Neural cell (in vitro differentiated cells): ENCODE results near the gene USP10. TPM values are rescaled to one million over a fixed set of nuclear protein-coding genes. Genes with fewer than 3 reads are reported as not detected.

Experiments used
- H2AFZ ChIP-seq: fragments of 200-600, 300-800 bp; sonication (generic), shearing (Covaris generic); 2 replicates; pipeline ENCODE4 v1.6.0; 2014; ENCODE audit warnings: low read depth, mild to moderate bottlenecking, antibody characterized with exemption, low read length, moderate library complexity
- H3F3A ChIP-seq: fragments of 200-600 bp; shearing (Covaris generic); 2 replicates; pipeline ENCODE4 v1.6.1; 2016; ENCODE audit warnings: mild to moderate bottlenecking, moderate library complexity, mixed read lengths, antibody characterized with exemption, low read length; ENCODE audit not compliant: insufficient read depth, poor library complexity, severe bottlenecking
- H3K27ac ChIP-seq: fragments of 200-600, 300-800 bp; sonication (generic), shearing (Covaris generic); 2 replicates; pipeline ENCODE4 v1.5.1; 2014; ENCODE audit warnings: mild to moderate bottlenecking, low read length, moderate library complexity
- H3K27me3 ChIP-seq: fragments of 300-800, 200-600 bp; sonication (generic), shearing (Covaris generic); 2 replicates; pipeline ENCODE4 v1.6.0; 2014; ENCODE audit warnings: mild to moderate bottlenecking, low read depth, low read length, moderate library complexity; ENCODE audit not compliant: insufficient read depth
- H3K36me3 ChIP-seq: fragments of 300-800, 200-600 bp; sonication (generic), shearing (Covaris generic); 2 replicates; pipeline ENCODE4 v1.5.1; 2014; ENCODE audit warnings: mild to moderate bottlenecking, antibody characterized with exemption, low read length, moderate library complexity; ENCODE audit not compliant: insufficient read depth
- H3K4me2 ChIP-seq: fragments of 300-800, 200-600 bp; sonication (generic), shearing (Covaris generic); 2 replicates; pipeline ENCODE4 v1.6.0; 2014; ENCODE audit warnings: mild to moderate bottlenecking, low read length
- H3K4me3 ChIP-seq: fragments of 300-800, 200-600 bp; sonication (generic), shearing (Covaris generic); 2 replicates; pipeline ENCODE4 v1.5.1; 2014; ENCODE audit warnings: mild to moderate bottlenecking, low read length, moderate library complexity
- H3K79me2 ChIP-seq: fragments of 200-600 bp; shearing (Covaris generic); replicated peaks from 2 replicates; pipeline ENCODE4 v1.6.0; 2014; ENCODE audit warnings: mild to moderate bottlenecking, low read length, moderate library complexity; ENCODE audit not compliant: insufficient read depth
- H3K9ac ChIP-seq: fragments of 300-800, 200-600 bp; sonication (generic), shearing (Covaris generic); 2 replicates; pipeline ENCODE4 v1.6.1; 2016; ENCODE audit warnings: mild to moderate bottlenecking, low read length, mixed read lengths
- H3K9me2 ChIP-seq: fragments of 200-600 bp; shearing (Covaris generic); 2 replicates; pipeline ENCODE4 v1.6.1; 2016; ENCODE audit warnings: mild to moderate bottlenecking, low read length, mixed read lengths; ENCODE audit not compliant: insufficient read depth
- H3K9me3 ChIP-seq: fragments of 200-600, 300-800 bp; sonication (generic), shearing (Covaris generic); 2 replicates; pipeline ENCODE4 v1.6.1; 2016; ENCODE audit warnings: mild to moderate bottlenecking, mixed run types, low read length, moderate library complexity, mixed read lengths
- H4K20me1 ChIP-seq: fragments of 200-600 bp; shearing (Covaris generic); 2 replicates; pipeline ENCODE4 v1.6.1; 2016; ENCODE audit warnings: mild to moderate bottlenecking, mixed run types; ENCODE audit not compliant: insufficient read depth
- EP300 ChIP-seq: fragments of 450-650 bp; conservative IDR thresholded peaks from 2 replicates; pipeline ENCODE4 v1.6.1; 2014; ENCODE audit warnings: antibody characterized with exemption, mild to moderate bottlenecking, moderate library complexity; ENCODE audit not compliant: poor library complexity, severe bottlenecking
- EZH2 ChIP-seq: fragments of 200-600, 300-800 bp; shearing (Covaris generic), sonication (generic); IDR thresholded peaks from 2 replicates; pipeline ENCODE4 v1.6.1; 2014; ENCODE audit warnings: antibody characterized with exemption, low read length, borderline replicate concordance, mild to moderate bottlenecking; ENCODE audit not compliant: insufficient read depth, poor library complexity, severe bottlenecking
- MXI1 ChIP-seq: fragments of 450-650 bp; conservative IDR thresholded peaks from 2 replicates; pipeline ENCODE4 v1.6.1; 2014; ENCODE audit warnings: antibody characterized with exemption, mild to moderate bottlenecking; ENCODE audit not compliant: poor library complexity, severe bottlenecking
- POLR2AphosphoS5 ChIP-seq: IDR thresholded peaks from 2 replicates; pipeline ENCODE4 v1.6.1; 2012
- RAD21 ChIP-seq: fragments of 450-650 bp; conservative IDR thresholded peaks from 2 replicates; pipeline ENCODE4 v1.6.1; 2014; ENCODE audit warnings: antibody characterized with exemption, mild to moderate bottlenecking, moderate library complexity
- SMC3 ChIP-seq: fragments of 450-650 bp; conservative IDR thresholded peaks from 2 replicates; pipeline ENCODE4 v1.6.1; 2014; ENCODE audit warnings: antibody characterized with exemption, mild to moderate bottlenecking, moderate library complexity; ENCODE audit not compliant: poor library complexity
- TAF1 ChIP-seq: IDR thresholded peaks from 2 replicates; pipeline ENCODE4 v1.6.1; 2012; ENCODE audit warnings: low read depth
- polyA plus RNA-seq: library from polyadenylated mRNA; depleted of rRNA; stranded (reverse); fragments of >200 nt; gene quantifications from 2 replicates; pipeline ENCODE4 v1.2.3, GENCODE V29; 2014
- TF ChIP-seq, protein P1 (sequence below): IDR thresholded peaks from 2 replicates; pipeline ENCODE4 v1.6.1; 2012; ENCODE audit warnings: borderline replicate concordance
- TF ChIP-seq, protein P2 (sequence below): fragments of 450-650 bp; IDR thresholded peaks from 2 replicates; pipeline ENCODE4 v1.5.1; 2014; ENCODE audit warnings: antibody characterized with exemption, mild to moderate bottlenecking, moderate library complexity; ENCODE audit not compliant: poor library complexity, severe bottlenecking

Gene USP10
- polyA plus RNA-seq, 1 donor from 2014 or later: 48.9 TPM

DNA sequence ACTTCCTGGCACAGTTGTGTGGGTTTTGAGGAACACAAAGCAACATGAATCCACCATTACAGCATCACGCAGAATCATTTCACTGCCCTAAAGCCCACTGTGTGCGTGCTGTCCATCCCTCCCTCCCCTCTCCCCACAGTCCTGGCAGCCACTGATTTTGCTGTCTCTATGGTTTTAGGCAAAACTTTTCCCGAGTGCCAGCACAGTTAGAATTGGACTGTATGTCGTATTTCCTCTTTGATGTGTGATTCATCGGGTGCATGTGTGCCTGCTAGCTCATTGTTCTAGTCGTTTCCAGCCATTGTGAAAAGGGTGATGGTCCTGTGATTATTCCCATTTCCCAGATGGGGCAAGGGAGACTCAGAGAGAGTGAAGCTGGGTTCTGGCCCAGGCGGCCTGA lies 38.8 kb upstream of the USP10 start:
- no peak overlapping the region for H2AFZ ChIP-seq
- H3K27ac ChIP-seq: no peak overlapping the region
- H3F3A ChIP-seq: no peaks in the 10 kb centered on the region
- H3K9me2 ChIP-seq: no peaks in the 10 kb centered on the region
- H3K4me2 ChIP-seq: no peak overlapping the region
- H4K20me1 ChIP-seq: no peaks in the 10 kb centered on the region
- H3K4me3 ChIP-seq: no peak overlapping the region
- H3K79me2 ChIP-seq: no peaks in the 10 kb centered on the region
- no peaks in the 10 kb centered on the region for H3K9me3 ChIP-seq
- H3K27me3 ChIP-seq: no peaks in the 10 kb centered on the region
- TF ChIP-seq EZH2: no peak
- TF ChIP-seq, protein P1, sequence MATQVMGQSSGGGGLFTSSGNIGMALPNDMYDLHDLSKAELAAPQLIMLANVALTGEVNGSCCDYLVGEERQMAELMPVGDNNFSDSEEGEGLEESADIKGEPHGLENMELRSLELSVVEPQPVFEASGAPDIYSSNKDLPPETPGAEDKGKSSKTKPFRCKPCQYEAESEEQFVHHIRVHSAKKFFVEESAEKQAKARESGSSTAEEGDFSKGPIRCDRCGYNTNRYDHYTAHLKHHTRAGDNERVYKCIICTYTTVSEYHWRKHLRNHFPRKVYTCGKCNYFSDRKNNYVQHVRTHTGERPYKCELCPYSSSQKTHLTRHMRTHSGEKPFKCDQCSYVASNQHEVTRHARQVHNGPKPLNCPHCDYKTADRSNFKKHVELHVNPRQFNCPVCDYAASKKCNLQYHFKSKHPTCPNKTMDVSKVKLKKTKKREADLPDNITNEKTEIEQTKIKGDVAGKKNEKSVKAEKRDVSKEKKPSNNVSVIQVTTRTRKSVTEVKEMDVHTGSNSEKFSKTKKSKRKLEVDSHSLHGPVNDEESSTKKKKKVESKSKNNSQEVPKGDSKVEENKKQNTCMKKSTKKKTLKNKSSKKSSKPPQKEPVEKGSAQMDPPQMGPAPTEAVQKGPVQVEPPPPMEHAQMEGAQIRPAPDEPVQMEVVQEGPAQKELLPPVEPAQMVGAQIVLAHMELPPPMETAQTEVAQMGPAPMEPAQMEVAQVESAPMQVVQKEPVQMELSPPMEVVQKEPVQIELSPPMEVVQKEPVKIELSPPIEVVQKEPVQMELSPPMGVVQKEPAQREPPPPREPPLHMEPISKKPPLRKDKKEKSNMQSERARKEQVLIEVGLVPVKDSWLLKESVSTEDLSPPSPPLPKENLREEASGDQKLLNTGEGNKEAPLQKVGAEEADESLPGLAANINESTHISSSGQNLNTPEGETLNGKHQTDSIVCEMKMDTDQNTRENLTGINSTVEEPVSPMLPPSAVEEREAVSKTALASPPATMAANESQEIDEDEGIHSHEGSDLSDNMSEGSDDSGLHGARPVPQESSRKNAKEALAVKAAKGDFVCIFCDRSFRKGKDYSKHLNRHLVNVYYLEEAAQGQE: no peak
- TF ChIP-seq SMC3: no peak
- TF ChIP-seq RAD21: no peak
- TF ChIP-seq, protein P2, sequence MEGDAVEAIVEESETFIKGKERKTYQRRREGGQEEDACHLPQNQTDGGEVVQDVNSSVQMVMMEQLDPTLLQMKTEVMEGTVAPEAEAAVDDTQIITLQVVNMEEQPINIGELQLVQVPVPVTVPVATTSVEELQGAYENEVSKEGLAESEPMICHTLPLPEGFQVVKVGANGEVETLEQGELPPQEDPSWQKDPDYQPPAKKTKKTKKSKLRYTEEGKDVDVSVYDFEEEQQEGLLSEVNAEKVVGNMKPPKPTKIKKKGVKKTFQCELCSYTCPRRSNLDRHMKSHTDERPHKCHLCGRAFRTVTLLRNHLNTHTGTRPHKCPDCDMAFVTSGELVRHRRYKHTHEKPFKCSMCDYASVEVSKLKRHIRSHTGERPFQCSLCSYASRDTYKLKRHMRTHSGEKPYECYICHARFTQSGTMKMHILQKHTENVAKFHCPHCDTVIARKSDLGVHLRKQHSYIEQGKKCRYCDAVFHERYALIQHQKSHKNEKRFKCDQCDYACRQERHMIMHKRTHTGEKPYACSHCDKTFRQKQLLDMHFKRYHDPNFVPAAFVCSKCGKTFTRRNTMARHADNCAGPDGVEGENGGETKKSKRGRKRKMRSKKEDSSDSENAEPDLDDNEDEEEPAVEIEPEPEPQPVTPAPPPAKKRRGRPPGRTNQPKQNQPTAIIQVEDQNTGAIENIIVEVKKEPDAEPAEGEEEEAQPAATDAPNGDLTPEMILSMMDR: no peak
- no peak for TF ChIP-seq TAF1
- TF ChIP-seq MXI1: no peak
- TF ChIP-seq EP300: no peak
- TF ChIP-seq POLR2AphosphoS5: no peak
- no peaks in the 10 kb centered on the region for H3K36me3 ChIP-seq
- H3K9ac ChIP-seq: no peak overlapping the region

DNA sequence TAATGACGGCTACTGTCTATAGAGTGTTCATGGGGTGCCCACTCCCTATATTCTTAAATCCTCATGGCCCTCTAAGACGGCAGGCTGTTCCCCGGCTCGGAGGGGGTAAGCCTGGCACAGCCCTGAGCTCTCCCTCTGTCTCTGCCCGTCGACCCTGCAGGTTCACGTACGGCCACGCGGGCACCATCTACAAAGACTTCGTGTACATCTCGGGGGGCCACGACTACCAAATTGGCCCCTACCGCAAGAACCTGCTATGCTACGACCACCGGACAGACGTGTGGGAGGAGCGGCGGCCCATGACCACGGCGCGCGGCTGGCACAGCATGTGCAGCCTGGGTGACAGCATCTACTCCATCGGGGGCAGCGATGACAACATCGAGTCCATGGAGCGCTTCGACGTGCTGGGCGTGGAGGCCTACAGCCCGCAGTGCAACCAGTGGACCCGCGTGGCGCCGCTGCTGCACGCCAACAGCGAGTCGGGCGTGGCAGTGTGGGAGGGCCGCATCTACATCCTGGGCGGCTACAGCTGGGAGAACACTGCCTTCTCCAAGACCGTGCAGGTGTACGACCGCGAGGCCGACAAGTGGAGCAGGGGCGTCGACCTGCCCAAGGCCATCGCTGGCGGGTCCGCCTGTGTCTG lies 38.3 kb upstream of the USP10 start:
- H4K20me1 ChIP-seq: no peaks in the 10 kb centered on the region
- no peak overlapping the region for H3K4me2 ChIP-seq
- H3K27me3 ChIP-seq: no peaks in the 10 kb centered on the region
- no peaks in the 10 kb centered on the region for H3K36me3 ChIP-seq
- H3K9me2 ChIP-seq: no peaks in the 10 kb centered on the region
- no peak for TF ChIP-seq EZH2
- TF ChIP-seq POLR2AphosphoS5: no peak
- no peak for TF ChIP-seq RAD21
- TF ChIP-seq, protein P2: no peak
- TF ChIP-seq TAF1: no peak
- TF ChIP-seq, protein P1: no peak
- no peak for TF ChIP-seq EP300
- TF ChIP-seq MXI1: no peak
- no peak for TF ChIP-seq SMC3
- H3K27ac ChIP-seq: no peak overlapping the region
- no peaks in the 10 kb centered on the region for H3K9me3 ChIP-seq
- H3K79me2 ChIP-seq: no peaks in the 10 kb centered on the region
- no peak overlapping the region for H2AFZ ChIP-seq
- no peaks in the 10 kb centered on the region for H3F3A ChIP-seq
- H3K4me3 ChIP-seq: no peak overlapping the region
- no peak overlapping the region for H3K9ac ChIP-seq
